Measurements from ENCODE around the gene BAHCC1. TPM values are rescaled to one million over a fixed set of nuclear protein-coding genes. Genes with fewer than 3 reads are reported as not detected.

BAHCC1 gene
- total RNA-seq, 1 donor: 2.0 TPM

- Histone ChIP-seq H3K27me3 (ENCODE audit: insufficient read depth, low read length) (no peaks in the 10 kb centered on the region), H3K4me3 (ENCODE audit: low read length) (no peak overlapping the region), H3K9me3 (ENCODE audit: low read depth, low read length) (no peaks in the 10 kb centered on the region), H3K4me1 (ENCODE audit: insufficient read depth, low read length) (no peaks in the 10 kb centered on the region)
Observed at GRCh38 chr17:81468111-81468769, 73.0 kb downstream of the BAHCC1 start.

- H3K4me3 ChIP-seq (ENCODE audit: low read length): no peak overlapping the region
- no peaks in the 10 kb centered on the region for H3K4me1 ChIP-seq (ENCODE audit: insufficient read depth, low read length)
- H3K9me3 ChIP-seq (ENCODE audit: low read depth, low read length): no peaks in the 10 kb centered on the region
- H3K27me3 ChIP-seq (ENCODE audit: insufficient read depth, low read length): no peaks in the 10 kb centered on the region
Observed at GRCh38 chr17:81468770-81469121, 73.5 kb downstream of the BAHCC1 start.

GRCh38 chr17:81469266-81469665, 74.0 kb downstream of the BAHCC1 start:
- H3K4me1 ChIP-seq (ENCODE audit: insufficient read depth, low read length): no peaks in the 10 kb centered on the region
- no peaks in the 10 kb centered on the region for H3K27me3 ChIP-seq (ENCODE audit: insufficient read depth, low read length)
- no peaks in the 10 kb centered on the region for H3K9me3 ChIP-seq (ENCODE audit: low read depth, low read length)
- H3K4me3 ChIP-seq (ENCODE audit: low read length): no peak overlapping the region

DNA sequence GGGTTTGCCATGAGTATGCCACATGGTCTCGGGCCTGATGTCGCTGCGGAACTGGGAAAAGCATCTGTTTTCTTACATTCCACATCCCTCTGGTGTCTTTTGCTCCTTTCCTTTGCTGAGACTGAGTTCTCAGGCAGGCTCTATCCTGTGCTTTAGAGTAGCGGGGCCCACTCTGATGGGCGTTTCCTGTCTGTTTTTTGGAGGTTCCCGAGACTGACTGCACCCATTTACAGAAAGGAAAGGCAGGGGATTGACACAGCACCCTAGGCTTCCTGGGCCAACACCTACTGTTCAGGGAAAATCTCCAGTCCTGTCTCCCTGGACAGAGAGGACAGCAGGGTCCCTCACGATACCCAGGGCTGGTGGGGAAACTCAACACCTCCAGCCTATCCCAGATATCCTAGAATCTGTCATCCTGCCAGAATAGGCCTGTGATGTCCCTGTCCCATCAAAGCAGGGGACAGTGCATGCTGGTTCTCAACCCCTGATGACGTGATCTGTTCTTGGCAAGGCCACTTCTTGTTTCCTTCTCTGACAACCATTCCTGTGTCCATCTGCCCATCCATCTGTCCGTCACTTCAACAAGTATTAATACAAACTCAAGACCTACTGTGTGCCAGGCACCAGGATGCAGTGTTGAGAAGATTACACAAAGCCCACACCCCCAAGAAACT, 75.2 kb downstream of the BAHCC1 start:
- no peaks in the 10 kb centered on the region for H3K9me3 ChIP-seq (ENCODE audit: low read depth, low read length)
- no peaks in the 10 kb centered on the region for H3K27me3 ChIP-seq (ENCODE audit: insufficient read depth, low read length)
- H3K4me3 ChIP-seq (ENCODE audit: low read length): no peak overlapping the region
- H3K4me1 ChIP-seq (ENCODE audit: insufficient read depth, low read length): no peaks in the 10 kb centered on the region

DNA sequence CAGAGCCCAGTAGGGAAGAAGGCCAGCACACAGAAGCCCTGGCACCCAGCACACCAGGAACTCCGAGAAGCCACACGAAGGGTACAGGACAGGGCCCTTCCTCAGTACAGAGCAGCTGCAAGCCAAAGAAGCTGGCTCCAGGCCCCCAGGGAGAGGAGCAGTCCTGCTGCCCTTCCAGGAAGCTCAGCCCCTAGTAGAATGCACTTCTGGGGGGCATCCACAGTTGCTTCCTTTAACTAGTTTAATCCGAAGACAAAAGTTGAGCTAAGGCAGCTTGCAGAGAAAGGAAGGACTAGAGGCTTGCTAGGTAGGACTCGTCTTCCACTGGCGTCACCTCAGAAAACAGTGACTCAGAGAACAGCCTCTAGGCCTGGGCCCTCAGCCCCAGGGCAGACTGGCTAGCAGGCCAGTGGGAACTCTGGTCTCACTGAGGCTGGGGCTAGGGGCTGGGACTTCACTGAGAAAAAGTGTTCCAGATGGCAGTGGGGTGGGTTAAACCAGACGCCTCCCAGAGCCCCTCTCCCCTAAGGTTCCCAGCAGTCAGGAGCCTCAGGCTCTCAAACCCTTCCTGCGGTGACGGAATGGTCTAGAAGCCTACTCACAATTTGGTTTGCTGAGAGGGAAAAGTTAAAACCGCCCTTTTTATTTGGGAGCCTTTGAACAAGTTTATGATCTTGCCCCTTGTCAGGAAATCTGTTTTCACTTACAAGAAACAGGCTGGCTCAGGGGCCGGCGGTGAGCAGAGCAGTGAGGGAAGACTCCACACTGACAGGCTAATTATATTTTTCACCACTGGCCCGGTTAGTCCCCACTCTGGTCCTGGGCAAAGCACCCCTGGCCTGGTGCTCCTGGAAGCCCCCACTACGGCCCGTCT, 75.9 kb downstream of the BAHCC1 start:
- Histone ChIP-seq H3K4me3 (ENCODE audit: low read length) (no peak overlapping the region), H3K4me1 (ENCODE audit: insufficient read depth, low read length) (no peaks in the 10 kb centered on the region), H3K27me3 (ENCODE audit: insufficient read depth, low read length) (no peaks in the 10 kb centered on the region), H3K9me3 (ENCODE audit: low read depth, low read length) (no peaks in the 10 kb centered on the region)

- Histone ChIP-seq H3K4me3 (ENCODE audit: low read length) (no peak overlapping the region), H3K4me1 (ENCODE audit: insufficient read depth, low read length) (no peaks in the 10 kb centered on the region), H3K9me3 (ENCODE audit: low read depth, low read length) (no peaks in the 10 kb centered on the region), H3K27me3 (ENCODE audit: insufficient read depth, low read length) (no peaks in the 10 kb centered on the region)
Observed at GRCh38 chr17:81471818-81472456, 76.7 kb downstream of the BAHCC1 start.

DNA sequence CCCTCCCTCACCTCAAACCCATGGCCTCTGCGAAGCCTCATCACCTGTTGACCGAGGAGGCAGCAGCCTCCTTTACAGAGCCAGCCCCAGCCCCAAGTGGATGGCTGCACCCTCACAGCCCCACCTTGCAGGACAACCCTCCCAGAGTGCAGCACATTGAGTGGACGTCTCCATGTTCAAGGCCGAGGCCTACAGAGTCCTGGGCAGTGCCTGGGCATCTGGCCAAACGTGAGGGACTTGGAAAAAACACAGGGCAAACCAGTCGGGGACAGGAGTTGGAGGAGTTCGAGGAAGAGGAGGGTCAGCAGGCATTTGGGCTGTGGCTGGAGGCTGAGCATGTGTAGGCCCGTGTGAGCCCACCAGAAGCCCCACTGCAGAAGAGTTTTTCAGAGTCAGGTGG, 77.8 kb downstream of the BAHCC1 start:
- H3K27me3 ChIP-seq (ENCODE audit: insufficient read depth, low read length): no peaks in the 10 kb centered on the region
- no peak overlapping the region for H3K4me3 ChIP-seq (ENCODE audit: low read length)

GRCh38 chr17:81474958-81475357, 79.7 kb downstream of the BAHCC1 start:
- Histone ChIP-seq H3K9me3 (ENCODE audit: low read depth, low read length) (no peaks in the 10 kb centered on the region), H3K4me3 (ENCODE audit: low read length) (no peak overlapping the region), H3K4me1 (ENCODE audit: insufficient read depth, low read length) (no peaks in the 10 kb centered on the region), H3K27me3 (ENCODE audit: insufficient read depth, low read length) (no peaks in the 10 kb centered on the region)

More for the DNA sequence above, 77.8 kb downstream of the BAHCC1 start:
- Histone ChIP-seq H3K9me3 (ENCODE audit: low read depth, low read length) (no peaks in the 10 kb centered on the region), H3K4me1 (ENCODE audit: insufficient read depth, low read length) (no peaks in the 10 kb centered on the region)

GRCh38 chr17:81476097-81476496, 80.8 kb downstream of the BAHCC1 start:
- H3K4me3 ChIP-seq (ENCODE audit: low read length): no peak overlapping the region
- peaks cover 4% of the 10 kb centered on the region for H3K4me1 ChIP-seq (ENCODE audit: insufficient read depth, low read length)
- no peaks in the 10 kb centered on the region for H3K9me3 ChIP-seq (ENCODE audit: low read depth, low read length)
- peaks cover 5% of the 10 kb centered on the region for H3K27me3 ChIP-seq (ENCODE audit: insufficient read depth, low read length)

GRCh38 chr17:81476635-81477034, 81.4 kb downstream of the BAHCC1 start:
- Histone ChIP-seq H3K4me1 (ENCODE audit: insufficient read depth, low read length) (peaks cover 10% of the 10 kb centered on the region), H3K27me3 (ENCODE audit: insufficient read depth, low read length) (peaks cover 5% of the 10 kb centered on the region), H3K4me3 (ENCODE audit: low read length) (no peak overlapping the region), H3K9me3 (ENCODE audit: low read depth, low read length) (no peaks in the 10 kb centered on the region)

DNA sequence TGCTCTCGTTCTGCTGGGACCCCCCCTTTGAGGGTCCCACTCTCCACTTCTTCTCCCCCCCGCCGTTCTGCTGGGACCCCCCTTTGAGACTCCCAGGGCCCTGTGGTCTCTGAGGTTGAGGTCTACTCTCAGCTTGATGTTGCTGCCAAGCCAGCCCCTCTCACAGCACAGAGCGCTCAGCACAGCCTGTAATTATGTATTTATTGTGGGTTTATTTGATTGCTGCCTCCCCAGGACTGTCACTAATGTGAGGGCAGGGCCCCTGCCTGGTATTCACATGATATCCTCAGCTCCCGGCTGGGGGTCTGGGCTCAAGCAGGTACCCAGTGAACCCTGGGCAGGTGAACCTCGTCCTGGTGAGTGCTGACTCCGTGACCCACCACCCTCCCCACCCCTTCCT, 81.9 kb downstream of the BAHCC1 start:
- Histone ChIP-seq H3K9me3 (ENCODE audit: low read depth, low read length) (no peaks in the 10 kb centered on the region), H3K4me3 (ENCODE audit: low read length) (no peak overlapping the region), H3K4me1 (ENCODE audit: insufficient read depth, low read length) (peaks cover 15% of the 10 kb centered on the region), H3K27me3 (ENCODE audit: insufficient read depth, low read length) (peaks cover 5% of the 10 kb centered on the region)

DNA sequence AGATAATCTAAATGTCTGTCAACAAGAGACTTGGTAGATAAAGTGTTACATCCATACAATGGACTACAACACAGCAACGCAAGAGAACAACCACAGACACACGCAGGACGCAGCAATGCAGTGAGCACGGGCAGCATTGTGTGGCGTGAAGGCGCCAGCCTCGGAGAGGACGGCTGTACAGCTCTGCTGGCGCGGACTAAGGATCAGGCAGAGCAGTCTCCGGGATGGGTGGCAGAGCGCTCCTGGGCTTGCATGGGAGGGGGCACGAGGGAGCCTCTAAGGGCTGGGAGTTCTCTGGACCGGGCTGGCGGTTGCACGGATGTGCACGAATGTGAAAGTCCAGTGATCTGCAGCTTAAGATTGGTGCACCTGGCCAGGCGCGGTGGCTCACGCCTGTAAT, 82.9 kb downstream of the BAHCC1 start:
- H3K4me3 ChIP-seq (ENCODE audit: low read length): no peak overlapping the region
- H3K4me1 ChIP-seq (ENCODE audit: insufficient read depth, low read length): peaks cover 25% of the 10 kb centered on the region
- no peaks in the 10 kb centered on the region for H3K9me3 ChIP-seq (ENCODE audit: low read depth, low read length)
- peaks cover 5% of the 10 kb centered on the region for H3K27me3 ChIP-seq (ENCODE audit: insufficient read depth, low read length)

GRCh38 chr17:81479175-81480071, 84.2 kb downstream of the BAHCC1 start:
- peaks cover 10% of the 10 kb centered on the region for H3K27me3 ChIP-seq (ENCODE audit: insufficient read depth, low read length)
- H3K4me3 ChIP-seq (ENCODE audit: low read length): no peak overlapping the region

More at GRCh38 chr17:81479175-81480071, 84.2 kb downstream of the BAHCC1 start:
- H3K4me1 ChIP-seq (ENCODE audit: insufficient read depth, low read length): peaks cover 38% of the 10 kb centered on the region
- no peaks in the 10 kb centered on the region for H3K9me3 ChIP-seq (ENCODE audit: low read depth, low read length)

All from mononuclear cell (primary cell).